ENCODE results near the gene C9orf85. TPM values are rescaled to one million over a fixed set of nuclear protein-coding genes. Genes with fewer than 3 reads are reported as not detected.
"Not testable (repeated sequence)": the region's sequence is repeated elsewhere in the genome, so short reads cannot be mapped to it uniquely, and the experiment has no call there.

Gene C9orf85
- total RNA-seq, 8 experiments from 2014 or later = 11.2 to 24.9 (median 15.6) TPM

- 0 to 100% (median 25%) methylated on average over 1 of the region's 1 CpG; no CpG with 5 or more reads in 3 of the 10 experiments for WGBS, 10 experiments
- no peak for ATAC-seq (replicated peaks in 6 of 8)
- Histone ChIP-seq H3K4me3 (no peak overlapping the region), H3K4me1 (replicated peaks in 1 of 2) (no peaks in the 10 kb centered on the region), H3K27ac (no peak overlapping the region)
- in situ Hi-C loops (cut with MboI; ENCODE audit: low pct_unique_long_range_greater_than_20kb in 2 of 9, low sequenced_read_pairs in 9 of 9, unreplicated experiment in 9 of 9) = no loop called here
Observed at GRCh38 chr9:71936066-71936465, 24.6 kb downstream of the C9orf85 start.

- Histone ChIP-seq H3K4me3 (no peak overlapping the region), H3K27ac (no peak overlapping the region), H3K4me1 (replicated peaks in 1 of 2) (no peaks in the 10 kb centered on the region)
- WGBS, 10 experiments = 0 to 100% (median 76%) methylated on average over 1 to 4 of the region's 4 CpGs; no CpG with 5 or more reads in 1 of the 10 experiments
- ATAC-seq (replicated peaks in 6 of 8) = peak in 1 of 8 experiments; percentile 43
- in situ Hi-C loops (cut with MboI; ENCODE audit: low pct_unique_long_range_greater_than_20kb in 2 of 9, low sequenced_read_pairs in 9 of 9, unreplicated experiment in 9 of 9) = no loop called here
Observed at GRCh38 chr9:71937070-71937625, 25.7 kb downstream of the C9orf85 start.

DNA sequence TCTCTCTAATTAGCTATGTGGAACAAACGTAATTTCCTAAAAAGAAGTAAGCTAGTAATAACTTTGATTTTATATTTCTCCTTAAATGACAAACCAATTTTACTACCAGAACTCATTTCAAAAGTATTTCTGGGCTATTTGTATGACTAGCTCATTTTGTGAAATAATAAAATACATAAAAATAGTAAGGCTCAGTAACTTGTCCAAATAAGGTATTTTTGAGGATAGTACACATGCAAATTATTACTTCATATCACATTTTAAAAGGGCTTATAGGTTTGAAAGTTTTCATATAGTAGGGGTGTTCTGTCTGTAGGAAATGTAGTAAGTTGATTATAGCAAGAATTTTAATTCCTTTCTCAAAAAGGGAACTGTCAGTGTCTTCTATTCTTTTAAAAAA, 26.5 kb downstream of the C9orf85 start:
- 42 to 100% (median 92%) methylated on average over 1 of the region's 1 CpG; no CpG with 5 or more reads in 1 of the 10 experiments for WGBS, 10 experiments
- no peak overlapping the region for H3K4me3 ChIP-seq
- ATAC-seq (replicated peaks in 6 of 8) = no peak
- H3K27ac ChIP-seq = no peak overlapping the region
- in situ Hi-C loops (cut with MboI; ENCODE audit: low pct_unique_long_range_greater_than_20kb in 2 of 9, low sequenced_read_pairs in 9 of 9, unreplicated experiment in 9 of 9) = no loop called here
- no peaks in the 10 kb centered on the region for H3K4me1 ChIP-seq (replicated peaks in 1 of 2)

DNA sequence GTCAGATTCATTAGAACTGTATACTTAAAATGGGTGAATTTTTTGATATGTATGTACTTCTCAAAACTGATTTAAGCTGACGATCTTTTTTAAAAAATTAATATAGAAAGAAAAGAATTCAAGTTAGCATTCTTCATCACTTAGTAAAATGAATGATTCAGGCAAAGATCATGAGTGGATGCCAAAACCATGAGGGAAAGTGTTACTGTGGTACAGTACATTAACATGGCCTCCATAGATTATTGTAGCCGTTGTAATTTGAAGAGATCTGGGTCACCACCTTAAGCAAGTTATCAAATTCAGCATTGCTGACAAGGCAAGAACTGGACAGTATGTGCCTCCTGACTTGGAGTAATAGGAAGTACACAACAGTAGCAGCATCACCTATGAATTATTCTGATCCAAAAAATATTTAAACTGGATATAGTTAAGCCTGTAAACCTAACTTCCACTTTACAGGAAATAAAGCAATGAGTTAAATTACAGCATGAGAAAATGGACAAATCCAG, 29.7 kb downstream of the C9orf85 start:
- no peaks in the 10 kb centered on the region for H3K4me1 ChIP-seq (replicated peaks in 1 of 2)
- no peak overlapping the region for H3K27ac ChIP-seq
- in situ Hi-C loops (cut with MboI; ENCODE audit: low pct_unique_long_range_greater_than_20kb in 2 of 9, low sequenced_read_pairs in 9 of 9, unreplicated experiment in 9 of 9) = no loop called here
- WGBS, 10 experiments = 38 to 100% (median 86%) methylated on average over 1 to 2 of the region's 2 CpGs; no CpG with 5 or more reads in 2 of the 10 experiments
- no peak overlapping the region for H3K4me3 ChIP-seq
- ATAC-seq (replicated peaks in 6 of 8) = no peak

DNA sequence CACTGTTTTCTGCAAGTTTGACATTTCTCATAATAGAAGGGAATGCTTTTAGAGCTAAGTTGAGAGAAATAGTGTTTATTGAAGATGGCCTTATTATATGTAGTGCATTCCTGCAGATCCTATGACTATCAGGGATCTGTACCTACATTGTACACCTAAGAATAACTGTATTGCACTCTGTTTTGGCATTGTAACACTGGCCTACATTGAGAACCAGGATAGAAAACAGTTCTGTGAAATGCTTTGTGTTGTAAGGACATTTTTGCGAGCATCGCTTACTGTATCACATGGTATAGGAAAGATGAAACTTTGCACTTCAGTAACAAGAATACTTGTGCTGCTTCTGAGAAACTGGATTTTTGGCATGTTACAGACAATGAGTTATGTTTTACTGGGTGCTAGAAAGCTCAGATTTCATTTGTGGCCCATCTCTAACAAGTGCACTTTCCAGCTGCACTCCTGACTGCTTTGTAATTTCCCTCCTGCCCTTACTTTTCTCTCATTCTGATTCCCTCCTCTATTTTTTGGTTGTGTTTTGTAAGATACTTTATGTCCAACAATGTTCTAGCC, 30.6 kb downstream of the C9orf85 start:
- 90 to 100% (median 100%) methylated on average over 1 to 2 of the region's 2 CpGs; no CpG with 5 or more reads in 2 of the 10 experiments for WGBS, 10 experiments
- in situ Hi-C loops (cut with MboI; ENCODE audit: low pct_unique_long_range_greater_than_20kb in 2 of 9, low sequenced_read_pairs in 9 of 9, unreplicated experiment in 9 of 9) = no loop called here
- ATAC-seq (replicated peaks in 6 of 8) = no peak
- H3K4me3 ChIP-seq = no peak overlapping the region
- H3K4me1 ChIP-seq (replicated peaks in 1 of 2) = no peaks in the 10 kb centered on the region
- H3K27ac ChIP-seq = no peak overlapping the region

DNA sequence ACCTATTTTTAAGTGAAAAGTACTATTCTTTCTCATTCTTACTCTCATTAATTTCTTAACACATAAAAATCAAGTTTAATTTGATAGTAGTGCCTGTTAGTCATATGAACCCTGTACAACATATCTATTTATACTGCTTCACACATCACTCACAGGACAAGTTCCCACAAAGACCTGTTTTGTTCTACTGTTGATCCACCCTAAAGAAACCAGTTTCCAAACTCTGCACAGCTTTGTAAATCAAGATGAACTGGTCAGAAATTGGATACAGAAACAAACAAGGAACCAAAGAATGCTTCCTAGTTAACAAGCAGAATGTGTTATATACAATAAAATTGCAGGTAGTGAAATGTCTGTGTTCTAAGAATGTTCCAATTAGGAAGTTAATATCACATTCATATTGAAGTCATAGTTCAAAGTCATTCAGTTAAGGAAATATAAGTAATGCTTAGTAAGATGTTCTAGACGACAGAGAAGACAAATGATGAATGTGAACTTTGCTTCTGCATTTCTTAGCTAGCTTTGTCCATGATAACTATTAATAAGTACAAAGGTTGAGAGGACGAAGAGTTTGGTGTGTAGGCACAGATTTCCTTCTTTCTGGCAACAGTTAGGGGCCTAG, 33.4 kb downstream of the C9orf85 start:
- in situ Hi-C loops (cut with MboI; ENCODE audit: low pct_unique_long_range_greater_than_20kb in 2 of 9, low sequenced_read_pairs in 9 of 9, unreplicated experiment in 9 of 9) = no loop called here
- WGBS, 10 experiments = 33 to 100% (median 70%) methylated on average over 1 to 2 of the region's 2 CpGs
- Histone ChIP-seq H3K4me1 (replicated peaks in 1 of 2) (no peaks in the 10 kb centered on the region), H3K4me3 (no peak overlapping the region), H3K27ac (no peak overlapping the region)
- ATAC-seq (replicated peaks in 6 of 8) = peak in 1 of 8 experiments; percentile 33

- in situ Hi-C loops (cut with MboI; ENCODE audit: low pct_unique_long_range_greater_than_20kb in 2 of 9, low sequenced_read_pairs in 9 of 9, unreplicated experiment in 9 of 9); ATAC-seq (replicated peaks in 6 of 8); H3K27ac ChIP-seq; H3K4me1 ChIP-seq (replicated peaks in 1 of 2); H3K4me3 ChIP-seq: not testable (repeated sequence)
- WGBS, 10 experiments = 62 to 92% (median 80%) methylated on average over 1 to 2 of the region's 2 CpGs; no CpG with 5 or more reads in 5 of the 10 experiments
Observed at GRCh38 chr9:71954652-71955051, 43.2 kb downstream of the C9orf85 start.

DNA sequence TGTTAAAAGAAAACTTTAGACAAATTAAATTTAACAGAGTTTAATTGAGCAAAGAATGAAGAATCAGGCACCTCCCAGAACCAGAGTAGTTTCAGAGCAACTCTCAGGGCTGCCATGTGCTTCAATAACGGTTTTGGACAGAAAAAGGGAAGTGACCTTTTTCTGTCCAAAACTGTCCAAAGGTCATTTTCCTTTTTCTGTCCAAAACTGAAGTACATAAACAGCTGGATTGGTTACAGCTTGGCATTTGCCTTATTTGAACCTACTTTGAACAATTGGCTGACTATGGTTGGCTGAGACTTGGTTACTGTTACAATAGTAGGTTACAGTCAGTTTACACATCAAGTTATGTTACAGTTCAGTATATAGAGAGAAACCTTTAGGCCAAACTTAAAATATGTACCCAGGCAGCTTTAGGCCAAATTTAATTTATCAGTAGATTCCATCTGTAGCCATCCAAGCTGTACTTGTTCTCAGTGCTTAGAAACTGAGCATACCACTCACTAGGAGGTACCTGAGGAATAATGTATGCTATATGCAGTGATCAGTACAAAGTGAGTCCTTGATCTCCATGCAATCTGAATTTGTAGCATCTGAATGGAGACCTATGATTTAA, 44.0 kb downstream of the C9orf85 start:
- no peaks in the 10 kb centered on the region for H3K4me1 ChIP-seq (replicated peaks in 1 of 2)
- H3K27ac ChIP-seq = no peak overlapping the region
- WGBS, 10 experiments = 40 to 100% (median 90%) methylated on average over 1 of the region's 1 CpG; no CpG with 5 or more reads in 1 of the 10 experiments
- H3K4me3 ChIP-seq = no peak overlapping the region
- no peak for ATAC-seq (replicated peaks in 6 of 8)
- in situ Hi-C loops (cut with MboI; ENCODE audit: low pct_unique_long_range_greater_than_20kb in 2 of 9, low sequenced_read_pairs in 9 of 9, unreplicated experiment in 9 of 9) = no loop called here

GRCh38 chr9:71962328-71962727, 50.9 kb downstream of the C9orf85 start:
- in situ Hi-C loops (cut with MboI; ENCODE audit: low pct_unique_long_range_greater_than_20kb in 2 of 9, low sequenced_read_pairs in 9 of 9, unreplicated experiment in 9 of 9) = no loop called here
- no peaks in the 10 kb centered on the region for H3K4me1 ChIP-seq (replicated peaks in 1 of 2)
- no peak overlapping the region for H3K27ac ChIP-seq
- ATAC-seq (replicated peaks in 6 of 8) = no peak
- H3K4me3 ChIP-seq = no peak overlapping the region
- 81 to 100% (median 98%) methylated on average over 2 to 4 of the region's 4 CpGs; no CpG with 5 or more reads in 1 of the 10 experiments for whole genome bisulfite sequencing, 10 experiments

DNA sequence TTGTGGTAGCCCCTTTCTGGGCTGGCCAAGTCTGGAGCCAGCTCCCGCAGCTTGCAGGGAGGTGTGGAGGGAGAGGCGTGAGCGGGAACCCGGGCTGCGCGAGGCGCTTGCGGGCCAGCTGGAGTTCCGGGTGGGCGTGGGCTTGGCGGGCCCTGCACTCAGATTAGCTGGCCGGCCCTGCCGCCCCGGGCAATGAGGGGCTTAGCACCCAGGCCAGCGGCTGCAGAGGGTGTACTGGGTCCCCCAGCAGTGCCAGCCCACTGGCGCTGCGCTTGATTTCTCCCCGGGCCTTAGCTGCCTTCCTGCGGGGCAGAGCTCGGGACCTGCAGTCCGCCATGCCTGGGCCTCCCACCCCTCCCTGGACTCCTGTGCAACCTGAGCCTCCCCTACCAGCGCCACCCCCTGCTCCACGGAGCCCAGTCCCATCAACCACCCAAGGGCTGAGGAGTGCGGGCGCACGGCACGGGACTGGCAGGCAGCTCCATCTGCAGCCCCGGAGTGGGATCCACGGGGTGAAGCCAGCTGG, 52.1 kb downstream of the C9orf85 start:
- in situ Hi-C loops (cut with MboI; ENCODE audit: low pct_unique_long_range_greater_than_20kb in 2 of 9, low sequenced_read_pairs in 9 of 9, unreplicated experiment in 9 of 9); H3K27ac ChIP-seq; ATAC-seq (replicated peaks in 6 of 8); H3K4me1 ChIP-seq (replicated peaks in 1 of 2); H3K4me3 ChIP-seq: not testable (repeated sequence)
- WGBS, 10 experiments = 97 to 100% methylated on average over 5 to 6 of the region's 29 CpGs; no CpG with 5 or more reads in 8 of the 10 experiments

DNA sequence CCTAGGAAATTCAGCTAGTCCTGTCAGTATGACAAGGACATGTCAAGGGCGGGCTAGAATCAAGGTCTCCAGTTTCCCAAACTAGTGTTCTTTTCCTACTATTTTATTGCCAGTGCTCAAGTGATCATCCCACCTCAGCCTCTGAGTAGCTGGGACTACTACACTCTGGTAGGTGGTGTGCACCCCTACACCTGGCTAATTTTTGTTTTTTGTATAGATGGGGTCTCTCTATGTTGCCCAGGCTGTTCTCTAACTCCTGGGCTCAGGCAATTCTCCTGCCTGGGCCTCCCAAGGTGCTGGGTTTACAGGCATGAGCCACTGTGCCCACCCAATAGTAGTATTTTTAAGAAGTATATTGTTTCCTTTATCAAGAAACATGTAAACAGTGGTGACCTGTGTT, 54.0 kb downstream of the C9orf85 start:
- in situ Hi-C loops (cut with MboI; ENCODE audit: low pct_unique_long_range_greater_than_20kb in 2 of 9, low sequenced_read_pairs in 9 of 9, unreplicated experiment in 9 of 9) = no loop called here
- no peaks in the 10 kb centered on the region for H3K4me1 ChIP-seq (replicated peaks in 1 of 2)
- no peak overlapping the region for H3K27ac ChIP-seq
- 100% methylated on average over 1 of the region's 1 CpG; no CpG with 5 or more reads in 7 of the 10 experiments for WGBS, 10 experiments
- ATAC-seq (replicated peaks in 6 of 8) = no peak
- H3K4me3 ChIP-seq = no peak overlapping the region

DNA sequence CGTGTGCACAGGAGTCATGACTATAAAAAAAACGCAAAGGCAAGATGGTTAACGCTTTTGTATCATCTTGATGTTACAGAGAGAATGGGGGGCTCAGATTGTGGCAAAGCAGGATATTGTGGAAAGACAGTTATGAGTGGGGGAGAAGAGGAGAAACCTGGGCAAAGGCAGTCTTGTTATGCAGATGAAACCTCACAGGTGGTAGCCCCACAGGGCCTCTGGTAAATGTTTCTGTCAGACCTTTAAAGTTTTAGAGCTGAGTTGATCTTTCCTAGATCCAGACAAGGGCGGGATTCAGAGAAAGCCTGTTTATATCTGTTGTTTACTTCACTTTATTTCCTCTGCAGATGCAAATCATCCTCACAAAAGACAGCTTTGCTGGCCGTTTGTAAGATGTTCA, 55.2 kb downstream of the C9orf85 start:
- 0 to 80% (median 50%) methylated on average over 1 to 5 of the region's 5 CpGs for WGBS, 10 experiments
- H3K4me1 ChIP-seq (replicated peaks in 1 of 2) = no peaks in the 10 kb centered on the region
- H3K4me3 ChIP-seq = no peak overlapping the region
- in situ Hi-C loops (cut with MboI; ENCODE audit: low pct_unique_long_range_greater_than_20kb in 2 of 9, low sequenced_read_pairs in 9 of 9, unreplicated experiment in 9 of 9) = no loop called here
- no peak for ATAC-seq (replicated peaks in 6 of 8)
- H3K27ac ChIP-seq = no peak overlapping the region

- no peak overlapping the region for H3K4me3 ChIP-seq
Observed at GRCh38 chr9:71968541-71969090, 57.2 kb downstream of the C9orf85 start.

More at GRCh38 chr9:71968541-71969090, 57.2 kb downstream of the C9orf85 start:
- in situ Hi-C loops (cut with MboI; ENCODE audit: low pct_unique_long_range_greater_than_20kb in 2 of 9, low sequenced_read_pairs in 9 of 9, unreplicated experiment in 9 of 9) = no loop called here
- WGBS, 10 experiments = 75 to 100% (median 87%) methylated on average over 1 to 10 of the region's 10 CpGs
- Histone ChIP-seq H3K27ac (no peak overlapping the region), H3K4me1 (replicated peaks in 1 of 2) (no peaks in the 10 kb centered on the region)
- ATAC-seq (replicated peaks in 6 of 8) = no peak

All from motor neuron (in vitro differentiated cells).